Neuron (in vitro differentiated cells): Measurements from ENCODE around the gene TMEM9.
A peak's percentile ranks its signal among the peaks of the same experiment; 100 is the strongest.

Source experiments
- H2AFZ ChIP-seq: one replicate; pipeline ENCODE4 v1.6.1; 2013; ENCODE audit warnings: low read depth, mild to moderate bottlenecking, inconsistent platforms, low read length, moderate library complexity
- H3K27me3 ChIP-seq: one replicate; pipeline ENCODE4 v1.6.1; 2013; ENCODE audit warnings: low read length; ENCODE audit not compliant: insufficient read depth
- H3K36me3 ChIP-seq: one replicate; pipeline ENCODE4 v1.6.1; 2013; ENCODE audit warnings: low read length; ENCODE audit not compliant: insufficient read depth
- H3K4me1 ChIP-seq: one replicate; pipeline ENCODE4 v1.6.1; 2013; ENCODE audit warnings: low read length; ENCODE audit not compliant: insufficient read depth
- H3K4me3 ChIP-seq: 2 replicates; pipeline ENCODE4 v1.5.1; 2013; ENCODE audit warnings: mild to moderate bottlenecking, low read length, moderate library complexity
- H3K9me3 ChIP-seq: one replicate; pipeline ENCODE4 v1.6.1; 2013; ENCODE audit warnings: low read length

TMEM9 gene

GRCh38 chr1:201154389-201155165 is at the start of gene TMEM9:
TMEM9 (minus strand) TSS chr1:201154474; CDS start chr1:201153923, 551 bp downstream.
- peaks cover 4% of the 10 kb centered on the region for H3K9me3 ChIP-seq
- H3K4me1 ChIP-seq = peaks cover 16% of the 10 kb centered on the region
- H3K36me3 ChIP-seq = peaks cover 27% of the 10 kb centered on the region
- H3K4me3 ChIP-seq = peak within 1 kb of the TSS; percentile 73
- no peaks in the 10 kb centered on the region for H3K27me3 ChIP-seq
- H2AFZ ChIP-seq = peak within 1 kb of the TSS; percentile 70

DNA sequence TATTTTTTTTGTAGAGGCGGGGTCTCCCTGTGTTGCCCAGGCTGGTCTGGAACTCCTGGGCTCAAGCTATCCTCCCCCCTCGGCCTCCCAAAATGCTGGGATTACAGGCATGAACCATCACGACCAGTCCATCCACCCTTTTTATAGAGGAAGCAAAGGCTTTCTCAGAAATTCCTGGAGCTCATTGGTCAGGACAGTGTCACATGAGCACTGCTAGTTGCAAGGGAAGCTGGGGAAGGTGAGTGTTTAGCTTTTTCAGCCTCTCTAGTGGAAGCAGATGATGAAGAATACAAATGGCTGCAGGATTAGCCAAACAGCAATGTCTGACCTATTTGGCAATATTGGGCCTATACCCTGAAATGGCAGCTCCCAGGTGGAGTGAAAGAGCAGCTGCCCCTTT is 44.3 kb upstream of the TMEM9 start:
- Histone ChIP-seq H3K36me3 (no peaks in the 10 kb centered on the region), H3K4me3 (no peak overlapping the region), H3K27me3 (peaks cover 15% of the 10 kb centered on the region), H3K4me1 (no peaks in the 10 kb centered on the region), H2AFZ (no peak overlapping the region), H3K9me3 (no peaks in the 10 kb centered on the region)

DNA sequence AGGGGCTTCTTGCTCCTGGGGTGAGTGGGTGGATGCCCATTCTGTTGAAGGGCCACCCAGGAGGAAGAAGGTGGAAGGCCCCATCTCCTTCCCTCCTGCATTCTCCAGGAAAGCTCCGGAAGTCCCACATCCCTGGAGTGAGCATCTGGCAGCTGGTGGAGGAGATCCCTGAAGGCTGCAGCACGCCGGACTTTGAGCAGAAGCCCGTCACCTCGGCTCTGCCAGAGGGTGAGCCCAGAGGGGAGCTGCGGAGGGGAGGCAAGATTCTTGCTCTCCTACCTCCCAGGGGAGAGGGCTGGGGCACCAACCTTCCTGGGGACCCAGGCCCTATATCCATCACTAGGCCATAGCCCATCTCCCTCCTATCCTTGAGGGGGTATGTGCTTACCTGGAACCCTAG is 39.8 kb upstream of the TMEM9 start:
- Histone ChIP-seq H3K4me1 (no peaks in the 10 kb centered on the region), H3K27me3 (peaks cover 30% of the 10 kb centered on the region), H2AFZ (no peak overlapping the region), H3K36me3 (no peaks in the 10 kb centered on the region), H3K4me3 (no peak overlapping the region), H3K9me3 (no peaks in the 10 kb centered on the region)

- H3K27me3 ChIP-seq = peaks cover 32% of the 10 kb centered on the region
- H3K36me3 ChIP-seq = no peaks in the 10 kb centered on the region
- no peaks in the 10 kb centered on the region for H3K4me1 ChIP-seq
- H3K4me3 ChIP-seq = no peak overlapping the region
- H2AFZ ChIP-seq = no peak overlapping the region
- H3K9me3 ChIP-seq = no peaks in the 10 kb centered on the region
Measured at GRCh38 chr1:201192261-201192788, 38.1 kb upstream of the TMEM9 start.

DNA sequence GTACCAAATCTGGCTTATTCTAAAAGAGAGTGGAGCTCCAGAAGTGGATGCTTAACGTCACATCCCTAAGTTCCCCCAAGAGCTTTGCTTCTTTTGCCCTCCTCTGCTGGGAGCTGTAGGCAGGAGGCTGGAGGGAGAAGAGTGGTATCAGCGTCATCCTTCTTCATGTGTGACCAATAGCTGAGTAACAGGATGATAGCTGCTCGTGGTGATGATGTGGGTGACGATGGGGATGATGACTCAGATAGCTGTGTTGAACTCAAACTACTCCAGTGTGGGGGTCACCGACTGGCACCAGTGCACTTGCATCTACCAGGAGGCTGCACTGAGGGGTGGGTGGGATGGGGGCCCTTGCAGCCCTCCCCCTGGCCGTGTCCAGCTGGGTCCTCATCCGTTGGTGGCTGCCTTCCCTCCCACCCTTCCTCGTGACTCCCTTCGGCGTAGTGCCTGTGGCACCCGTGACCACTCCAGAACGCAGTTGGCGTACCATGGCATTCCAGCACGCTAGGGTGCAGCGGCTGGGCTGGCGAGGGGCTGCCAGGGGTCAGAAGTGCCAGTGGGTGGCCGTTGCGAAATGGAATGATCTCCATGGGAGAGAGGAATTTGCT is 37.5 kb upstream of the TMEM9 start:
- Histone ChIP-seq H3K4me1 (no peaks in the 10 kb centered on the region), H2AFZ (no peak overlapping the region), H3K9me3 (no peaks in the 10 kb centered on the region), H3K36me3 (no peaks in the 10 kb centered on the region), H3K4me3 (no peak overlapping the region), H3K27me3 (peaks cover 31% of the 10 kb centered on the region)

- Histone ChIP-seq H3K27me3 (peaks cover 35% of the 10 kb centered on the region), H3K4me3 (no peak within 1 kb of the TSS), H2AFZ (no peak within 1 kb of the TSS), H3K4me1 (no peaks in the 10 kb centered on the region), H3K9me3 (no peaks in the 10 kb centered on the region), H3K36me3 (no peaks in the 10 kb centered on the region)
Measured at GRCh38 chr1:201190624-201191051, 36.4 kb upstream of the TMEM9 start, which contains the start of gene IGFN1. IGFN1 (plus strand) TSS chr1:201190824; CDS start chr1:201193294, 2,470 bp downstream.

DNA sequence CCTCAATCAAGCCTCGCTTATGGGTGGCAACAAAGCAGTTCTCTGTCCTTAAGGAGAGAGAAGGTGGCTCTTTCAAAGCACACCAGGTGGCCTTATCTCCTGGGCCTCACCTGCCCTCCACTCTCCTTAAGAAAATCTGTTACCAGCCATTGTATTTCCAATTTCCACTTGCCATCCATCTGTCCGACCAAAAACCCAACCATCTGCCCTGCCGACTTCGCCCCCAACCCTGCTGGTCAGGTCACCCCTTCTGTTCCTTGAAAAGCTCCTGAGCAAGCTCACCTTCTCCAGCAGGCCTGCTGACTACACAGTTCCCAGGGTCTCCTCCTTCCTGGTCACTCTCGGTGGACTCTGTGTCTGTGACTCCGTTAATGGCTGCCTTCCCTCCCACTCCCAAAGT is 35.7 kb upstream of the TMEM9 start:
- peaks cover 41% of the 10 kb centered on the region for H3K27me3 ChIP-seq
- H3K36me3 ChIP-seq = no peaks in the 10 kb centered on the region
- H3K9me3 ChIP-seq = no peaks in the 10 kb centered on the region
- no peak overlapping the region for H3K4me3 ChIP-seq
- H3K4me1 ChIP-seq = no peaks in the 10 kb centered on the region
- no peak overlapping the region for H2AFZ ChIP-seq

DNA sequence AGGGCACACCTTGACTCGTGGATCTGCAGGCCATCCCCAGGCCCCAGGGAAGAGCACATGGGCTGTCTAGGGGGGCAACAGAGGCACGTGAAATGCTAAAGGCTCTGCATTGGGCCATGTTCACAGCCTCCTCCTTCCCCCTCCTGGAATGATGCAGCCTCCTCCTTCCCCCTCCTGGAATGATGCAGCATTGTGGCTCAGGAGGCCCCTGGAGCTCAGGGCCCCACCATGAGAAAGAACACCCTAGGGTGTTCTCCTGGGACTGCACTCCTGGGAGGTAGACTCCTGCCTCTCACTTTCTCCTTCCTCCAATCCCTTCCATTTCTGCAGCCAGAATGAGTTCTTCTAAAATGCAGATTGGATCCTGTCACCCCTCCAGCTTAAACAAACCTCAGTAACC is 34.8 kb upstream of the TMEM9 start:
- no peak overlapping the region for H2AFZ ChIP-seq
- H3K36me3 ChIP-seq = no peaks in the 10 kb centered on the region
- H3K27me3 ChIP-seq = peaks cover 41% of the 10 kb centered on the region
- H3K9me3 ChIP-seq = no peaks in the 10 kb centered on the region
- H3K4me1 ChIP-seq = no peaks in the 10 kb centered on the region
- no peak overlapping the region for H3K4me3 ChIP-seq

- no peaks in the 10 kb centered on the region for H3K9me3 ChIP-seq
Measured at GRCh38 chr1:201186192-201186591, 31.9 kb upstream of the TMEM9 start.

GRCh38 chr1:201185527-201186128 is 31.4 kb upstream of the TMEM9 start:
- H2AFZ ChIP-seq = no peak overlapping the region
- H3K4me3 ChIP-seq = no peak overlapping the region
- H3K4me1 ChIP-seq = no peaks in the 10 kb centered on the region
- H3K36me3 ChIP-seq = no peaks in the 10 kb centered on the region
- no peaks in the 10 kb centered on the region for H3K9me3 ChIP-seq
- peaks cover 56% of the 10 kb centered on the region for H3K27me3 ChIP-seq

More at GRCh38 chr1:201186192-201186591, 31.9 kb upstream of the TMEM9 start:
- no peak overlapping the region for H3K4me3 ChIP-seq
- no peaks in the 10 kb centered on the region for H3K36me3 ChIP-seq
- no peak overlapping the region for H2AFZ ChIP-seq
- no peaks in the 10 kb centered on the region for H3K4me1 ChIP-seq
- H3K27me3 ChIP-seq = peaks cover 56% of the 10 kb centered on the region

- no peak overlapping the region for H2AFZ ChIP-seq
- H3K9me3 ChIP-seq = no peaks in the 10 kb centered on the region
- no peaks in the 10 kb centered on the region for H3K4me1 ChIP-seq
- peaks cover 51% of the 10 kb centered on the region for H3K27me3 ChIP-seq
- H3K36me3 ChIP-seq = no peaks in the 10 kb centered on the region
- H3K4me3 ChIP-seq = no peak overlapping the region
Measured at GRCh38 chr1:201185123-201185453, 30.8 kb upstream of the TMEM9 start.

DNA sequence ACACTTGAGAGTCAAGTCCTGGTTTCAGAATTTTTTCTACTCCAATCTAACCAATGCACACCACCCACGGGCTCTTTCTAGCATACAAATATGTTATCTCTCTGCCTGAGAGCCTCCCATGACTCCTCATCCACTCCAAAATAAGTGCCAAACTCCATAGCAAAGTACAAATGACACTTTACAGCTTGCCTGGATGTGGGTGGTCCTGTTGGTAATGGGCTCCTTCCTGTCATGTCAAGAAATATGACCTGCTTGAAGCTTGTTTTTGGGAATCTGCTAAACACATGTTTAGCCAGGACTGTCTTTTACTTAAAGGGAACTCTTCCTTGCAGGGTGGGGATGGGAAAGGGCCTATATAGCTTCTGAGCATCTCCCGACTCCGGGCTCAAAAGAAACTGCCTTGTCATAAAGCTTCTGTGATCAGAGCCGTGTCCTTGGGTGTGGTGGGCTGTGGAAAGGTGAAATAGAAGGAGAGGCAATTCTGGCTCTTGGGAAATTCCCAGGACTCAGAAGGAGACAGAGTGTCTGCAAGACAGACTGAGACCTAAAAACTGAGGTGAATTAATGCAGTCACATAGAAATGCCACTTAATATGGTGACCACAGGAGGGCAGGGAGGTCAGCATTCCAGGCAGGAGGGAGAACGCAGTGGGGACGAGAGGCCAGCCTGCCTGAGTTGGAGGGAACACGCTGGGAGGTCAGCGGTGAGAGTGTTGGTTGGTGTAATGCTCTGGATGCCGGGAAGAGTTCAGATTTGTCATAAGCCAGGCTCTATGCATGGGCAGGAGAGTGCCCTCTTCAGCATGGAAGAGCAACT is 30.2 kb upstream of the TMEM9 start:
- no peaks in the 10 kb centered on the region for H3K36me3 ChIP-seq
- no peak overlapping the region for H3K4me3 ChIP-seq

More for the DNA sequence above, 30.2 kb upstream of the TMEM9 start:
- H3K9me3 ChIP-seq = no peaks in the 10 kb centered on the region
- H3K27me3 ChIP-seq = peaks cover 48% of the 10 kb centered on the region
- no peak overlapping the region for H2AFZ ChIP-seq
- no peaks in the 10 kb centered on the region for H3K4me1 ChIP-seq
